Stimulated activated memory B cell treated with anti-CD40 and anti-IgM and Interleukin-4, amounts not matched to agents 10 μg/mL and 1 μg/mL and 100 μg/mL, for 72 hours (primary cell): ENCODE data around the gene CCDC102B.
"Not testable (repeated sequence)": the region's sequence is repeated elsewhere in the genome, so short reads cannot be mapped to it uniquely, and the experiment has no call there.

Experiments used
- ATAC-seq: fragments of 150-1000 bp; cut with Tn5 transposase; 2 replicates; pipeline ENCODE4 v1.10.0; 2021
- H3K27ac Mint-ChIP-seq: one replicate; pipeline ENCODE4 v1.8.0; 2022; ENCODE audit warnings: mild to moderate bottlenecking, mixed read lengths
- H3K27me3 Mint-ChIP-seq: one replicate; pipeline ENCODE4 v1.8.0; 2022; ENCODE audit warnings: mixed read lengths
- H3K36me3 Mint-ChIP-seq: one replicate; pipeline ENCODE4 v1.8.0; 2022; ENCODE audit warnings: mixed read lengths
- H3K4me1 Mint-ChIP-seq: one replicate; pipeline ENCODE4 v1.8.0; 2022; ENCODE audit warnings: mixed read lengths
- H3K4me3 Mint-ChIP-seq: one replicate; pipeline ENCODE4 v1.8.0; 2022; ENCODE audit warnings: mild to moderate bottlenecking, moderate library complexity, mixed read lengths
- H3K9me3 Mint-ChIP-seq: one replicate; pipeline ENCODE4 v1.8.0; 2022; ENCODE audit warnings: mixed read lengths

Gene CCDC102B

DNA sequence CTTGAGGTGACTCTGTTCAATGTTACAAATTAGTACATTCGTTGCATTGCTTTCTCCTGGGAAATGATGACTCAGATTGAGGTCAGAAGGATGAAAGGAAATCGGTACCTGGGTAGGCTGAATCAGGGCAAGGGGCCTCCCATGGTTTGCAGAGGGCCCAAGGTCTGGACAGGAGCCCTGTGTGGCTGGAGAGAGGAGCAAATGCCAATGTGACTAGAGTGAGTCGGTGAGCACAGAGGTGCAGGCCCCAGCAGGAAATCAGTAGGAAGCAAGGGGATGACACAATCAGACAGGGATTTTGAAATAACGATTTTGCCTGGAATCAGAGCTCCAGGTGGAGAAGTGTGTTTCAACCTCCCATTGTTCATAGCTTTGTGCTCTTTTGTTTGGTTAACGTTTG lies 118.9 kb downstream of the CCDC102B start:
- Mint-ChIP-seq H3K4me1 (peaks cover 14% of the 10 kb centered on the region), H3K4me3 (no peak overlapping the region), H3K9me3 (no peaks in the 10 kb centered on the region), H3K36me3 (no peaks in the 10 kb centered on the region), H3K27me3 (no peaks in the 10 kb centered on the region), H3K27ac (no peak overlapping the region)
- peak; percentile 24 for ATAC-seq

DNA sequence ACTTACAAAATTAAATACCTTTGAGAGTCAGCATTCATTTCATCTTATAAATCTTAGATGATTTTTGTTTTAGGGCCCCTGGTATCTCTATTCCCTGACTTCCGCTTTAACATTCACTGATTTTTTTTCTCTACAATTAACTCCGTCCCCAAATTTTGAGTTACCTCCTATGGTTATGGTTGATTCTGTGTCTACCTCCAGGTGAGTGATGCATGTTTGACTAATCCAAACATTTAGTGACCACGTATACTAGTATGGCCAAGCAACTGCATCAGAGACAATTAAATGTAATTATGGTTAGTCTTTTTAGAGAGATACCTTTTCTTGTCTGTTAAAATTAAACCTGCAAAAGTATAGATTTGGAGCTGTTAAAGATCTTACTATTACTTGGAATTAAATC lies 120.3 kb downstream of the CCDC102B start:
- Mint-ChIP-seq H3K4me3 (no peak overlapping the region), H3K27me3 (no peaks in the 10 kb centered on the region), H3K4me1 (peaks cover 10% of the 10 kb centered on the region), H3K27ac (no peak overlapping the region), H3K36me3 (no peaks in the 10 kb centered on the region), H3K9me3 (no peaks in the 10 kb centered on the region)
- no peak for ATAC-seq

DNA sequence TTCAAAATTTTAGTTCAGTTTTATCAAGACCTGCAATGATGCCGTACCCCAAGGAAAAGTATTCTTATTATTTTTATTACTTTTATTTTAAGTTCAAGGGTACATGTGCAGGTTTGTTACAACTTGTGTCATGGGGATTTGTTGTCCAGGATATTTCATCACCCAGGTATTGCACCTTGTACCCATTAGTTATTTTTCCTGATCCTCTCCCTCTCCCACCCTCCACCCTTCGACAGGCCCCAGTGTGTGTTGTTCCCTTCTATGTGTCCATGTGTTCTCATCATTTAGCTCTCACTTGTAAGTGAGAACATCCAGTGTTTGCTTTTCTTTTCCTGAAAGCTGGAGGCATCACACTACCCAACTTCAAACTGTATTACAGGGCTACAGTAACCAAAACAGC lies 122.0 kb downstream of the CCDC102B start:
- Mint-ChIP-seq H3K4me1 (no peaks in the 10 kb centered on the region), H3K36me3 (no peaks in the 10 kb centered on the region), H3K9me3 (no peaks in the 10 kb centered on the region), H3K4me3 (no peak overlapping the region), H3K27ac (no peak overlapping the region), H3K27me3 (no peaks in the 10 kb centered on the region)
- no peak for ATAC-seq

DNA sequence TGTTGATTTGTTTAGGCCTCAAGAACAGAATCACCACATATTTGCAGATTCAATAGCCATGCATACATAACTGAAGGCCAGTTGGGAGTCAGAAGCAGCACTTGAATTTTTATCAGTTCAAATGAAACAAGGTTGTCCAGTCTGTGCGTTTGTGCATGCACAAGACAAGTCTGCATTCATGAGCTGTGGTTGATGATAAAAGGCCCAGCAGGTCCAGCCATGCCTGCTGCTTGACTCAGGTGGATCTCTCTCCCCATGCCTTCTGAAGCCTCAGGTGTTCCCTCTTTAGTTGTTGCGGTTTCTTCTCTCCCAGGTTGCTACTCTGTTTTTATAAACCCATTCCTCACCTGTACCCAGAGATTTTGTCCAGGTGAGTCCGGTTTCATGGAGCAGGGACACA lies 124.5 kb downstream of the CCDC102B start:
- H3K27me3 Mint-ChIP-seq = no peaks in the 10 kb centered on the region
- no peaks in the 10 kb centered on the region for H3K9me3 Mint-ChIP-seq
- no peak overlapping the region for H3K27ac Mint-ChIP-seq
- H3K4me1 Mint-ChIP-seq = no peaks in the 10 kb centered on the region
- no peak for ATAC-seq
- H3K36me3 Mint-ChIP-seq = no peaks in the 10 kb centered on the region
- no peak overlapping the region for H3K4me3 Mint-ChIP-seq

DNA sequence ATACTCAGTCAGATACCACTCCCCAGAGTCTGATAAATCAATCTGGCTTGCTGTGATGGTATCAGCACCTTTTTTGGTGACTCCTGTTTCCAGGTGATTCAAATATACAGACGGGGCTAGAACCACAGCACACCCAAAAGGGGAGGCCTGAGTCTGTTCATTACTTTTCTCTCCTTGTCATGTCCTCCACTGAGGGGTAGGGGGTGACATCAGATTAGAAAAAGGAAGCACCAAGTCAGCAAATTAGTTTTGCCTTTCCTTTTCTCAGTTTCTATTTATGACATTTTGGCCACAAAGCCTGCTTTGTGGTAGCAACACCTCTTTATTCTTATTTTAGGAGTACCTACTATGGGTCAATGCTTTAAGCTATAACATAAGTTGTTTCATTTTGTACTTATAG lies 127.4 kb downstream of the CCDC102B start:
- Mint-ChIP-seq H3K4me3 (no peak overlapping the region), H3K4me1 (no peaks in the 10 kb centered on the region), H3K27me3 (no peaks in the 10 kb centered on the region), H3K27ac (no peak overlapping the region), H3K9me3 (no peaks in the 10 kb centered on the region), H3K36me3 (no peaks in the 10 kb centered on the region)
- ATAC-seq = peak; percentile 40

DNA sequence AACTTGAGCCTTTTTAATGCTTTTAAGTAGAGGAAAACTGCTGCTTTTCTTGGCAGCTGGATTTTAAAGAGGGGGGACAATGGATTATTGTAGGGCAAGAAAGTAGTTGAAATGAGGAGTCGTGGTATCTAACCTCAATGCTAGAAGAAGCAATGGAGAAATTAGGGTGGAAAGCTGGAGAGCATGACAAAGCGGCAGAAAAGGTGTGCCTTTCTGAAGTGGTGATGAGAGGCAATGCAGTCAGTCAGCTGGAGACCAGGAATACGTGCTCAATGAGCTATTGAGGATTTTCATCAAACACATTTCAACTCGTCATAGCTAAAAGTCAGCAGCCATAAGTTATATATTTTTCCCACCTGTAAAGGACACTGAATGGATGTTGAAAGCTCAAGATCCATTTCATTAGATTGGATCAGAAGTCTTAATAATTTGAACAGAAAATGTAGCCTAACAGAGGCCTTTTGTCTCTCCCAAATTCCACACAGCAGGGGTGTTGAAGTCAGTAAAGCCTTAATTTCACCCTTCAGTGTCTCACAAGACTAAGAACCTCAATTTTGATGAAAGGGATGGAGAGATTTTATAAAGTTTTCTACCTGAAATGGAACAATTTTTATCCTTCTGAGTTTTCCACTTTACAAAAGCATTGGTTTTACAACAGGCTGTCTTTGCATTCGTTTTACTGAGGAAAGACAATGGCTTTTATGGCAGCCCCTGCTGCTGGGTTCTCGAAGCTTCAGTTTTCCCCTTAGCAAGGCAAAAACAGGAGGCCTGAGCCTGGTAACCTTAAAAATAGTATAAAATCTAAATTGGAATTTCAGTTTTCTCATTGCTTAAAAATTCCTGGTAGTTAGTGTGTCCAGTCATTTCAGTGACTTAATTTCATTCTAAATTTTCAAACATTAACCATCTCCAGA lies 131.1 kb downstream of the CCDC102B start:
- ATAC-seq = no peak
- no peaks in the 10 kb centered on the region for H3K36me3 Mint-ChIP-seq
- no peaks in the 10 kb centered on the region for H3K9me3 Mint-ChIP-seq
- H3K4me3 Mint-ChIP-seq = no peak overlapping the region
- no peaks in the 10 kb centered on the region for H3K4me1 Mint-ChIP-seq
- no peak overlapping the region for H3K27ac Mint-ChIP-seq
- H3K27me3 Mint-ChIP-seq = no peaks in the 10 kb centered on the region

DNA sequence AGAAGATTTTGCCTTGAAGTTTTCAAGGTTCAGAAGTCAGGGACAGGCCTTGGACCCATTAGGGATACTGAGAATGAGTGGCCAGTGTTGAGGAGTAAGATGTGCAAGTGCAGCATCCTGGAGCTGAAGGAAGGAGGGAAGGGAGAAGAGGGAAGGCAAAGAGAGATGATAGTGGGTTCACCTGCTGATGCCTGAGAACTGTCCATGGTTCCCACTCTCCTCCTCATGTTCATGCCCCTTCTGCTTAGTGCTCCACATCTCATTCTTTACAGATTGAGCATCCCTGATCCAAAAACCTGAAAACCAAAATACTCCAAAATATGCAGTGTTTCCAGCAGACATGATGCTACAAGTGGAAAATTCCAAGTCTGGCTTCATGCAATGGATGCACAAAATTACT lies 137.8 kb downstream of the CCDC102B start:
- Mint-ChIP-seq H3K9me3 (peaks cover 3% of the 10 kb centered on the region), H3K36me3 (no peaks in the 10 kb centered on the region), H3K4me3 (no peak overlapping the region), H3K27ac (no peak overlapping the region), H3K4me1 (no peaks in the 10 kb centered on the region), H3K27me3 (no peaks in the 10 kb centered on the region)
- ATAC-seq = no peak

DNA sequence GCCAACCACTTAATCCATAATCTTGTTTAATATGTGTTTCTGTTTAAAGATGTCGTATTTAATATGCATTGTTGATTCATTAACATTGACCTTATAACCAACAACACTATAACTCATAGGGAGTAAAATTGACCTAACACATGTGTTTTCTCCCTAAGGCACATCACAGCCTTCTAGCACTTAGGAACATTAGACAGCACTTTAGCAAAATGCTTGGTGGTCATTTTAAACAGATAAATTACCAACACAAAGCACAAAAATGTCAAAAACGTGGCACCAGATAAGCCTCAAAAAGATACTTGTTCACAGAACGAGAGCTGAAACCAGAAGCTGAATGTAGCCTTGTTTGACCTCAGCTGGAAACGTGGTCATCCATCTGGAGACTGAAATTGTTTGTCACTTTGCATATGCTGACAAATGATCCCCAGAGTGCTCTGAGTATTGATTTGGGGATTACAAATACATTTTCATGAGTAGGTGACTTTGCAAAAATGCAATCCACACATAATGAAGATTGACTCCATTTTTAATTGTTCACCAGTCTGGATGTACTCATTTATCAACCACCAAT lies 139.2 kb downstream of the CCDC102B start:
- peaks cover 3% of the 10 kb centered on the region for H3K9me3 Mint-ChIP-seq
- H3K27ac Mint-ChIP-seq = no peak overlapping the region
- no peaks in the 10 kb centered on the region for H3K4me1 Mint-ChIP-seq
- ATAC-seq = no peak
- H3K36me3 Mint-ChIP-seq = no peaks in the 10 kb centered on the region
- no peak overlapping the region for H3K4me3 Mint-ChIP-seq
- H3K27me3 Mint-ChIP-seq = no peaks in the 10 kb centered on the region

DNA sequence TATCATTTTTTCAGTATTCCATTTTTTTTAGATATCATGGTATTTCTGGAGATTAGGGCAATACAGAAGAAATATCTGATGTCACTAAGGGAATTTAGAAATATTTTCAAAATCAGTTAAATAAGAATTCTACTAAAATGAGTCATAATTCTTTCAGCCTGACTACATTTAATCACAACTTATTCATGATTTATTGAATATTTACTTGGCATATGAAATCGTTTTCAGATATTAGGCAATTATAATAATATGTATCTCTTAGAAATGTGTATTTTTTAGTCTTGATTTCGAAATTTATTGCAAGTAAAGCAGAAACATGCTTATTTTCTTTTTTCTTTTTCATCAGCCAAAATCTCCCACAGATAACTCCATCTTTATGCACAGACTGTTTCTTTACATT lies 142.2 kb downstream of the CCDC102B start:
- H3K36me3 Mint-ChIP-seq = no peaks in the 10 kb centered on the region
- peaks cover 3% of the 10 kb centered on the region for H3K9me3 Mint-ChIP-seq
- H3K27me3 Mint-ChIP-seq = no peaks in the 10 kb centered on the region
- no peak overlapping the region for H3K27ac Mint-ChIP-seq
- H3K4me3 Mint-ChIP-seq = no peak overlapping the region
- no peak for ATAC-seq
- no peaks in the 10 kb centered on the region for H3K4me1 Mint-ChIP-seq

DNA sequence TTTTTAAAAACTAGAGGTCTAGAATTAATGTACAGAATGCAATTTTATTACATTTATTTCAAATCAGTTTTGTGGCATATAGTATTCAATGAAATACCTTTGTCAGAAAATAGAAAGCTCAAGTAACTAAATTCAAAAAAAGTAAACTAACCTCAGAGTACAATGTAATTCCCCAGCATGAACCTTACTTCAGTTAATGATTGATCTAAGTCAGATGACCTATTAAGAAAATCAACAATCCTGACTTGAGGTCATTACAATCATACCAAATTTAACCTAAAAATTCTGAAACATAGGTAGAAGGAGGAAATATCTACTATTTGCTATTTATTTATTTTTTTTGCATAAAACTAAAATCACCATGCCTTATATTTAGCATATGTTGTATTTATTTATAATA lies 142.9 kb downstream of the CCDC102B start:
- H3K9me3 Mint-ChIP-seq = peaks cover 3% of the 10 kb centered on the region
- ATAC-seq = no peak
- no peaks in the 10 kb centered on the region for H3K36me3 Mint-ChIP-seq
- H3K4me1 Mint-ChIP-seq = no peaks in the 10 kb centered on the region
- H3K27ac Mint-ChIP-seq = no peak overlapping the region
- no peak overlapping the region for H3K4me3 Mint-ChIP-seq
- no peaks in the 10 kb centered on the region for H3K27me3 Mint-ChIP-seq

DNA sequence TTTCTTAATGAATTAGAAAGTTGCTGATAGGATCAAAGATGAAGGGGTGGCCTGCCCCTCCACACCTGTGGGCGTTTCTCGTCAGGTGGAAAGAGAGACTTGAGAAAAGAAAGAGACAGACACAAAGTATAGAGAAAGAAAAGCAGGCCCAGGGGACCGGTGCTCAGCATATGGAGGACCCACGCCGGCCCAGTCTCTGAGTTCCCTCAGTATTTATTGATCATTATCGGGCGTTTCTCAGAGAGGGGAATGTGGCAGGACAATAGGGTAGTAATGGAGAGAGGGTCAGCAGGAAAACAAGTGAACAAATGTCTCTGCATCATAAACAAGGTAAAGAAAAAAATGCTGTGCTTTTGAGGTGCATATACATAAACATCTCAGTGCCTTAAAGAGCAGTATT lies 144.3 kb downstream of the CCDC102B start:
- peaks cover 3% of the 10 kb centered on the region for H3K9me3 Mint-ChIP-seq
- H3K4me3 Mint-ChIP-seq = no peak overlapping the region
- no peak overlapping the region for H3K27ac Mint-ChIP-seq
- no peaks in the 10 kb centered on the region for H3K4me1 Mint-ChIP-seq
- H3K36me3 Mint-ChIP-seq = no peaks in the 10 kb centered on the region
- no peaks in the 10 kb centered on the region for H3K27me3 Mint-ChIP-seq
- no peak for ATAC-seq

DNA sequence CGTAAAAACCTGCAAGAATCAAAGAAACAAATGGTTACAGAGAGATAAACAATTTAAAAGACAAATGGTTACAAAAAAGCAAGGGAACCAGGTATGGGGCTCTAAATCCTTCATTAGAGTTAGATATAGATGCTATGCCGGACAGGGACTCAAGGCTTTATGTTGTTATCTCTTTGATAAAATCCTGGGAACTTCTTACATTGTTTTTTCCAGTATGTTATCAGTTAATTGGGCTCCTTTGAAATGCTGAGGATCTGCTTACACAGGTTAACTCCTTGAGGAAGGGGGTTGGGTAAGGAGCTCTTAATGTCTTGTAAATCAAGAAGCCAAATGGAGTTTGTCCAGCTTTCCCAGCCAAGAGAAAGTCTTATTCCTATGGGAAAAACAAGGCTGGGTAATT lies 146.0 kb downstream of the CCDC102B start:
- not testable (repeated sequence) for H3K4me1 Mint-ChIP-seq, H3K9me3 Mint-ChIP-seq, H3K27me3 Mint-ChIP-seq, H3K4me3 Mint-ChIP-seq, H3K36me3 Mint-ChIP-seq, ATAC-seq, H3K27ac Mint-ChIP-seq

DNA sequence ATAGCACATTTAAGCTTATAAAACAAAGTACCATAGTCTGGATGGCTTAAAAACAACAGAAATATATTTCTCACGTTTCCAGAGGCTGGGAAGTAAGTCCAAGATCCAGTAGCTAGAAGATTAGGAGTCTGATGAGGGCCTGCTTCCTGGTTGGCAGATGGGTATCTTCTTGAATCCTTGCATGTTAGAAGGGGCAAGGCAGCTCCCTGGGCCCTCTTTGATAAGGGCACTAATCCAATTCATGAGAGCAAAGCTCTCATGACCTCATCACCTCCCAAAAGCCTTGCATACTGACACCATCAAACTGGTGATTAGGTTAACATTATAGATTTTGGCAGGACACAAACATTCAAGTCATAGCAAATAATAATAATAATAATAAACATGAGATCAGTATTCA lies 146.4 kb downstream of the CCDC102B start:
- Mint-ChIP-seq H3K27ac (no peak overlapping the region), H3K9me3 (no peaks in the 10 kb centered on the region), H3K4me1 (no peaks in the 10 kb centered on the region), H3K4me3 (no peak overlapping the region), H3K27me3 (no peaks in the 10 kb centered on the region), H3K36me3 (no peaks in the 10 kb centered on the region)
- ATAC-seq = no peak

DNA sequence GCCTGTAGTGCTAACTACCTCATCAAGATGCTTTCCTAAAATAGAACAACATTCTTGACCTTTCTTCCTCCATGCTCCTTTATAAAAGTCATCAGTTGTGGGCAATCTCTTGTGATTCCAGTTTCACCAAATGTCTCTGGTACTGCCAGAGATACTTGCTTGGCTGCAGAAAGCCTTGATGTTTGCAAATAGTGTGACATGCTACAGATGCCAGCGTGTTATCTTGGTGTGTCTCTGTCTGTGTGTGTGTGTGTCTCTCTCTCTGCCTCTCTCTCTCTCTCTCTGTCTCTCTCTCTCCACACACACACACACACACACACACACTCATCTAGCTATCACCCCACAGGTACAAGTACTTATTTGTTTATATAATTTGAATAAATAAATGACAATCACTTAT lies 146.9 kb downstream of the CCDC102B start:
- Mint-ChIP-seq H3K9me3 (no peaks in the 10 kb centered on the region), H3K4me1 (no peaks in the 10 kb centered on the region), H3K27me3 (no peaks in the 10 kb centered on the region), H3K36me3 (no peaks in the 10 kb centered on the region), H3K27ac (no peak overlapping the region), H3K4me3 (no peak overlapping the region)
- no peak for ATAC-seq

DNA sequence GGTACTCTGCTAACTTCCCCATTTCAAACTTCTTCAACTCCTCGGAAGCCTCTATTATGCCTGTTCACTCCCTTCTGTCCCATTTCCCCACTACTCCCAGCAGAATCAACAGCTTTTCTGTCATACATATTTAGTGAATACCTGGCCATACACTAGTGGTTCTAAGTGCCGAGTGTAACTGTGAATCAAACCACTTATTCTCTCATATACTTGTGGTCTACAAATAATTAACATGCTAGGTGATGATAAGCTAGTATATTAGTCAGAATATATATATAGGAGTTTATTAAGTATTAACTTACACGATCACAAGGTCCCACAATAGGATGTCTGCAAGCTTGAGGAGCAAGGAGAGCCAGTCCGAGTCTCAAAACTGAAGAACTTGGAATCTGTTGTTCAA lies 150.7 kb downstream of the CCDC102B start:
- H3K27ac Mint-ChIP-seq = no peak overlapping the region
- H3K9me3 Mint-ChIP-seq = no peaks in the 10 kb centered on the region
- no peaks in the 10 kb centered on the region for H3K27me3 Mint-ChIP-seq
- ATAC-seq = no peak
- H3K4me3 Mint-ChIP-seq = no peak overlapping the region
- H3K36me3 Mint-ChIP-seq = no peaks in the 10 kb centered on the region
- H3K4me1 Mint-ChIP-seq = no peaks in the 10 kb centered on the region

DNA sequence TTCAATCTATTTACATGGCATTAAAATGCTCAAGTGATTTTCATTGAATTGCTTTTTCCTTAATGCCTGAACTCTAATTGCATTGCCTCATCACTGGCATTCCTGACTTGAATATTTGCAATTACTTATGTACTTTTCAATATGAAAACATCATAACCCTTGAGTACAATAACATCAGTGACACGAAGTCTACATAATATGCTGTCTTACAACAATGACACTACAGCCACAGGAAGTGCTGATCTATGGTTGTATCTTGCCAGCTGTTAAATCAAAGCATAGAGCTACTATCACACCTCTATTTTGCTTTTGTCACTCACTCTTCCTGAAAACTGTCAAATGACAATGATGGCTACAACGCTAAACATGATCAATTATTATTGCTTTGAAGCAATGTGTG lies 156.9 kb downstream of the CCDC102B start:
- Mint-ChIP-seq H3K27me3 (no peaks in the 10 kb centered on the region), H3K4me1 (no peaks in the 10 kb centered on the region), H3K27ac (no peak overlapping the region), H3K4me3 (no peak overlapping the region), H3K36me3 (no peaks in the 10 kb centered on the region), H3K9me3 (no peaks in the 10 kb centered on the region)
- no peak for ATAC-seq
